NCI-H1436 treated with DMSO at 0.1 percent for 48 hours (cell line): ENCODE results near the gene EPHA4.
A peak's percentile ranks its signal among the peaks of the same experiment; 100 is the strongest.

ENCODE experiments used
- DNase-seq: peaks from one replicate; lab custom pipeline; 2025; lab: John Stamatoyannopoulos, UW

Gene EPHA4

GRCh38 chr2:221571551-221572218 is 419 bp downstream of the EPHA4 start:
- no peak for DNase-seq

GRCh38 chr2:221571025-221571550 is 1.0 kb downstream of the EPHA4 start:
- no peak for DNase-seq

GRCh38 chr2:221570321-221570935 is 1.7 kb downstream of the EPHA4 start:
- no peak for DNase-seq

GRCh38 chr2:221569871-221570270 is 2.2 kb downstream of the EPHA4 start:
- DNase-seq: no peak

GRCh38 chr2:221569425-221569845 is 2.7 kb downstream of the EPHA4 start:
- DNase-seq: no peak

GRCh38 chr2:221568299-221568698 is 3.8 kb downstream of the EPHA4 start:
- DNase-seq: no peak

GRCh38 chr2:221567809-221568208 is 4.3 kb downstream of the EPHA4 start:
- DNase-seq: no peak

GRCh38 chr2:221567231-221567760 is 4.8 kb downstream of the EPHA4 start:
- DNase-seq: no peak

- no peak for DNase-seq
Observed at GRCh38 chr2:221563270-221563985, 8.7 kb downstream of the EPHA4 start.

- DNase-seq: no peak
Observed at GRCh38 chr2:221562226-221562625, 9.9 kb downstream of the EPHA4 start.

GRCh38 chr2:221561770-221562169 is 10.3 kb downstream of the EPHA4 start:
- no peak for DNase-seq

- DNase-seq: no peak
Observed at GRCh38 chr2:221559991-221560390, 12.1 kb downstream of the EPHA4 start.

GRCh38 chr2:221558107-221558506 is 14.0 kb downstream of the EPHA4 start:
- DNase-seq: no peak

GRCh38 chr2:221555494-221555846 is 16.6 kb downstream of the EPHA4 start:
- no peak for DNase-seq

GRCh38 chr2:221554769-221555493 is 17.2 kb downstream of the EPHA4 start:
- peak; percentile 10 for DNase-seq

GRCh38 chr2:221553333-221553732 is 18.8 kb downstream of the EPHA4 start:
- DNase-seq: no peak

GRCh38 chr2:221552291-221552690 is 19.8 kb downstream of the EPHA4 start:
- DNase-seq: no peak

- no peak for DNase-seq
Observed at GRCh38 chr2:221551864-221552263, 20.2 kb downstream of the EPHA4 start.

GRCh38 chr2:221549143-221549542 is 23.0 kb downstream of the EPHA4 start:
- no peak for DNase-seq

GRCh38 chr2:221546505-221547225 is 25.4 kb downstream of the EPHA4 start:
- DNase-seq: no peak

- DNase-seq: no peak
Observed at GRCh38 chr2:221541131-221541735, 30.9 kb downstream of the EPHA4 start.
